ENCODE measurements around the gene AKAP6. TPM values are rescaled to one million over a fixed set of nuclear protein-coding genes. Genes with fewer than 3 reads are reported as not detected.

Gene AKAP6
- total RNA-seq, 1 experiment from 2014 or later = 2.8 TPM

DNA sequence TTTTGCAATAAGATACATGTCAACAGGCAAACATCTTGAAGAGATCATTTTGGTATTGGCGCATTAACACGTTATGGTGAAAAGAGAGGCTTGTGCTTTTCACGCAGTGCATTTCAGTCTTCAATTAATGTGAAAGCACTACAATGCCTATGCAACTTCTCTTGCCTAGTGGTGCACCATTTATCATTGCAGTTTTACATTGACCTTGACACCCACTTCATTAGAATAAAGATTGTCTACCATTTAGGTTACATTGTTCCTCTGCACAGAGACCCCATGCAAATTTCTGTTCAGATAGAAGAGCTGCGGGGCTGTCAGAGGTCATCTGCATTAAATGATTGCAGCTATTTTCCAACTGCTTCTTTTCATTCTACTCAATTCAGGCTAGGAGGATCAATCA lies 397.4 kb downstream of the AKAP6 start:
- Mint-ChIP-seq H3K36me3 (ENCODE audit: insufficient read depth, unreplicated experiment) (no peaks in the 10 kb centered on the region), H3K4me1 (ENCODE audit: low read depth, unreplicated experiment) (no peaks in the 10 kb centered on the region), H3K9me3 (ENCODE audit: low read depth, unreplicated experiment) (no peaks in the 10 kb centered on the region), H3K27ac (ENCODE audit: unreplicated experiment) (no peak overlapping the region), H3K27me3 (ENCODE audit: unreplicated experiment) (no peaks in the 10 kb centered on the region), H3K4me3 (ENCODE audit: low read depth, unreplicated experiment) (no peak overlapping the region)
- no peak for TF ChIP-seq CTCF (IDR thresholded peaks at IDR 0.05; ENCODE audit: unreplicated experiment)
- CTCF ChIA-PET = no interaction called here
- DNase-seq = no peak
- intact Hi-C loops (cut with micrococcal nuclease; ENCODE audit: unreplicated experiment) = no loop called here
- no TSS peak for BruUV-seq (replicated peaks)

GRCh38 chr14:32727832-32728231 lies 398.7 kb downstream of the AKAP6 start:
- no peak overlapping the region for H3K4me3 Mint-ChIP-seq (ENCODE audit: low read depth, unreplicated experiment)
- intact Hi-C loops (cut with micrococcal nuclease; ENCODE audit: unreplicated experiment) = no loop called here

DNA sequence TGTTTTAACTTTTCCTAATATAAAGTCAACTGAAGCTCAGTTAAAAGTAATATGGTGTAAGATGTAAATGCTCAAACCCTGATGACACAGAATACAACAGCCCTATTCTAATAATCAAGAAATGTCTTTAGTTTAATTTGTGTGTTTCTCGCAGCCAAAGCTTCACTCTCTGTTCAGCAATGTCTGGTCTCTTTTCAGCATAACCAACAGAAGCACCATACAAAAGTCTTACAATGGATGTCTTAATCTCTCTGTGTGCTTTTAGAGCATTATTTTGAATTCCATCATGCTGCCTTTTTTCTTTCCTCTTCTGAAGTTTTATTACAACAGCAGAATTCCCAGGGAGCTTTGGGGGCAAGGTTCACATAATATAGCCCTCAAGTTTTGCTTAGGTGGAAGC lies 399.4 kb downstream of the AKAP6 start:
- H3K36me3 Mint-ChIP-seq (ENCODE audit: insufficient read depth, unreplicated experiment) = no peaks in the 10 kb centered on the region
- BruUV-seq (replicated peaks) = no TSS peak
- CTCF ChIA-PET = no interaction called here
- no peak for TF ChIP-seq CTCF (IDR thresholded peaks at IDR 0.05; ENCODE audit: unreplicated experiment)
- no peak overlapping the region for H3K4me3 Mint-ChIP-seq (ENCODE audit: low read depth, unreplicated experiment)
- H3K27me3 Mint-ChIP-seq (ENCODE audit: unreplicated experiment) = no peaks in the 10 kb centered on the region
- H3K27ac Mint-ChIP-seq (ENCODE audit: unreplicated experiment) = no peak overlapping the region
- H3K9me3 Mint-ChIP-seq (ENCODE audit: low read depth, unreplicated experiment) = no peaks in the 10 kb centered on the region
- intact Hi-C loops (cut with micrococcal nuclease; ENCODE audit: unreplicated experiment) = no loop called here
- DNase-seq = no peak
- no peaks in the 10 kb centered on the region for H3K4me1 Mint-ChIP-seq (ENCODE audit: low read depth, unreplicated experiment)

More at GRCh38 chr14:32727832-32728231, 398.7 kb downstream of the AKAP6 start:
- Mint-ChIP-seq H3K9me3 (ENCODE audit: low read depth, unreplicated experiment) (no peaks in the 10 kb centered on the region), H3K27ac (ENCODE audit: unreplicated experiment) (no peak overlapping the region), H3K36me3 (ENCODE audit: insufficient read depth, unreplicated experiment) (no peaks in the 10 kb centered on the region), H3K27me3 (ENCODE audit: unreplicated experiment) (no peaks in the 10 kb centered on the region), H3K4me1 (ENCODE audit: low read depth, unreplicated experiment) (no peaks in the 10 kb centered on the region)
- BruUV-seq (replicated peaks) = no TSS peak
- no peak for DNase-seq
- CTCF ChIA-PET = no interaction called here
- TF ChIP-seq CTCF (IDR thresholded peaks at IDR 0.05; ENCODE audit: unreplicated experiment) = no peak

DNA sequence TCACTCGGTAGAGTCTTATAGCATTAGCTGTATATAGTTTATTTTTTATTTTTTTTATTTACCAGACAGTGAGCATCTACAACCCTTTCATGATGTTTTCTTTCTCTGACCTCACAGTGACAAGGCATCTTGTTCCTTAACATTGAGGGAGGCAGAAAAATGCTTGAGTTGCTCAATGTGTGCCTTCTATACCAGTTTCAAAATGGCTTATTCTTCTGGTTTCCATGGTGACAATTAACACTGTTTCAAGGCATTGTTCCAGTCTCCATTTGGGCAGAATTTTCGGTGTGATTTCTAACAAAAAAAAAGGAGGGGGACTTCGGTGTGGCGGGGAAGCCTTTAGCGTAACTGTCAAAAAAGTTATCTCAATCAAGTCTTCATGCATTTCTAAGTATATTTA lies 399.9 kb downstream of the AKAP6 start:
- Mint-ChIP-seq H3K27ac (ENCODE audit: unreplicated experiment) (no peak overlapping the region), H3K9me3 (ENCODE audit: low read depth, unreplicated experiment) (no peaks in the 10 kb centered on the region), H3K36me3 (ENCODE audit: insufficient read depth, unreplicated experiment) (no peaks in the 10 kb centered on the region), H3K4me3 (ENCODE audit: low read depth, unreplicated experiment) (no peak overlapping the region), H3K4me1 (ENCODE audit: low read depth, unreplicated experiment) (no peaks in the 10 kb centered on the region), H3K27me3 (ENCODE audit: unreplicated experiment) (no peaks in the 10 kb centered on the region)
- no peak for DNase-seq
- TF ChIP-seq CTCF (IDR thresholded peaks at IDR 0.05; ENCODE audit: unreplicated experiment) = no peak
- intact Hi-C loops (cut with micrococcal nuclease; ENCODE audit: unreplicated experiment) = no loop called here
- no TSS peak for BruUV-seq (replicated peaks)
- CTCF ChIA-PET = no interaction called here

GRCh38 chr14:32731249-32731648 lies 402.2 kb downstream of the AKAP6 start:
- no peak for DNase-seq
- CTCF ChIA-PET = no interaction called here
- Mint-ChIP-seq H3K4me3 (ENCODE audit: low read depth, unreplicated experiment) (no peak overlapping the region), H3K27me3 (ENCODE audit: unreplicated experiment) (no peaks in the 10 kb centered on the region), H3K4me1 (ENCODE audit: low read depth, unreplicated experiment) (no peaks in the 10 kb centered on the region), H3K9me3 (ENCODE audit: low read depth, unreplicated experiment) (no peaks in the 10 kb centered on the region), H3K27ac (ENCODE audit: unreplicated experiment) (no peak overlapping the region), H3K36me3 (ENCODE audit: insufficient read depth, unreplicated experiment) (no peaks in the 10 kb centered on the region)
- no TSS peak for BruUV-seq (replicated peaks)
- TF ChIP-seq CTCF (IDR thresholded peaks at IDR 0.05; ENCODE audit: unreplicated experiment) = no peak
- intact Hi-C loops (cut with micrococcal nuclease; ENCODE audit: unreplicated experiment) = no loop called here
